Stimulated activated CD8-positive, alpha-beta memory T cell treated with anti-CD3 and anti-CD28 coated beads, Interleukin-15, amount 100 ng/mL, for 48 hours (primary cell): ENCODE measurements around the gene C4orf54.

Experiments
- DNase-seq, 2 donors: peaks; one replicate each; pipeline ENCODE4 v3.0.0-alpha.2; 2020; ENCODE audit warnings: low read depth in 2 of 2

The C4orf54 gene

DNA sequence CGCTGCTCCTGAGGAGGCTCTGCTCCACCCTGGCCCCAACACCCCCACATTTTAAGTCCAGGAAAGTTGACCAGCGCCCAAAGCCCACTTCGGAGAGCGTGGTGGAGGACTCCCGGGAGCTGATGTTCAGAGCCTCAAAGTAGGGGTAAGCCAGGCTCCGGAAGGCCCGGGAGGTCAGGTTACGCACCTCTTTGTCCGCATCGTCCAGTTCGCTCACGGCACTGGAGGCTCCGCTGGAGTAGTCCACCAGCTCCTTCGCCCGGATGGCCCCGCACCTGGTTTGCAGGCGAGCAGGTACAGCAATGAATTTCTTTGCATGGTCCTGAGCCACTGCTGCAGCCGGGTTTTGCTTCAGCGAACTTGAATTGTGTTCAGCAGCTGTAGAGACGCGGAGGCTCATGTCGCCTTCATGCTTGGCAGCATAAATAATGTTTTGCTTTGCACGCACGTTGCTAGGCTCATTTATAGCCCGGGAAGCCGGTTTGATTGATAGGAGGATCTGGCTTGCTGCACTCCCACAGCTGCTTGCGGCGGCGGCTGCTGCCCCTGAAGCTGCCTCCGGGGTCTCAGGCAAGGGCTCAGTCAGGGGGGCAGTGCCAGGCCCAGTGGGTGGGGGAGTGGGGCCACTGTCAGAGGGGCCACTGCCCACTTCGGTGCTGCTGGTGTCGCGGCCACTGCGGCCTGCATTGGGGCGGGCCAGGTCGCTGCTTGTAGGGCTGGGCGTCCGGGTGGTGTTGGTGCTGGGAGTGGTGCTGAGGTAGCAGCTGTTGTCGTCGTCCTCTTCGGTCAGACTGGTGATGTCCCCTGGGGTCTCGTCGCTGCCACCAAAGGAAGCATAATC lies 4.8 kb downstream of the C4orf54 start:
- no peak for DNase-seq

- no peak for DNase-seq
These were observed 5.7 kb downstream of the C4orf54 start for GRCh38 chr4:99651811-99652485.

- no peak for DNase-seq
These were observed 6.4 kb downstream of the C4orf54 start for GRCh38 chr4:99651016-99651769.

DNA sequence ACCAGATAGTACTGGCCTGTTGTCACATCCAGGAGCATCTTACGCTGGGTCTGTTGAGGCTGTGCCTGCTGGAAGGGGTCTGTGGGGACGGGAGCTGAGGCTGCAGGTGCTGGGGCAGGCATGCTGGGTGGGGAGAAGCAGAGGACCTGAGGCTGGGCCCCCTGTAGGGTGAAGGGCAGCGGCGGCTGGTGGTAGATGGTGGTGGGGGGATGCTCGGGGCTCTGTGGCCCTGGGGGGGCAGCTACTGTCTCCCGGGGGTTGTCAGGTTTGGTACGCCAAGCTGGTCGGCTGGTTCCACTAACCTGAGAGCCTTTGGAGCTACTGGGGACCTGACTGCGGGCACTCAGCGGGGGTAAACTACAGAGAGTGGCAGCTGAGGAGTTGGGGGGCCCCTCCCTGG lies 7.8 kb downstream of the C4orf54 start:
- DNase-seq, result no peak

DNA sequence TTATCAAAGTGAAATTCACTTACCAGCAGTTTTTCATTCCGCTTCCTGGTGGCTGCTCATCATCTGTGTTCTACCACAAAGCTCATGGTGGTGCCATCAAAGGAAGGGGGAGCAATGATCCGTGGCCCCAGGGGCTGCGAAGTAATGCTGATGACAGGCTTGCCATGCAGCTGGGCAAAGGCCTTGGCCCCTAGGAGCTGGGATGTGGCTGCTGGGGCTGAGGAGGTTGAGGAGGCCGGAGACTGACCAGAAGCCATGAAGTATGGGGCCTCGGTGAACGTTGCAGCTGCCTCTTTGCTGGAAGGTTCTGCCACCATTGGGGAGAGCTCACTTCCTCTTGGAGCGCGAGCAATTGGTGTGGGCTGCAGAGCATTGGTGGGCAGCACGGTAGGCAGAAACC lies 8.4 kb downstream of the C4orf54 start:
- no peak for DNase-seq

DNA sequence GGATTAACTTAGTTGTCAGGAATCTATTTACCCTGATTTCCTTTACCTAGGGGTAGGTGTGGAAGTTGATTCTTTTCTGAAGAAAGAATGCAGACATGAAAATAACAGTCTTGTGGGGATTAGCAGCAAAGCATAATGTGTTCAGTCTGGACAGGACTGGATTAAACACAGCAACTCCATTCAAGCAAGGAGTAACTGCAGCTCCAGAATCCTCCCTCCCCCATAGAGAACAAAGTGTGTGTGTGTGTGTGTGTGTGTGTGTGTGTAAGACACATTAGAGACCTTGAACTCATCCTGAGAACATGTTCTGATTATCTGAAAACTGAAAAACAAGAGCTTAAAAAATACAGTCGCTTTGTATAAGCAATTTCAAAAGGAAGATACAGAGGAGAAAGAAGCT lies 9.3 kb downstream of the C4orf54 start:
- DNase-seq, result no peak

GRCh38 chr4:99647071-99647470 lies 10.6 kb downstream of the C4orf54 start:
- DNase-seq, result no peak

DNA sequence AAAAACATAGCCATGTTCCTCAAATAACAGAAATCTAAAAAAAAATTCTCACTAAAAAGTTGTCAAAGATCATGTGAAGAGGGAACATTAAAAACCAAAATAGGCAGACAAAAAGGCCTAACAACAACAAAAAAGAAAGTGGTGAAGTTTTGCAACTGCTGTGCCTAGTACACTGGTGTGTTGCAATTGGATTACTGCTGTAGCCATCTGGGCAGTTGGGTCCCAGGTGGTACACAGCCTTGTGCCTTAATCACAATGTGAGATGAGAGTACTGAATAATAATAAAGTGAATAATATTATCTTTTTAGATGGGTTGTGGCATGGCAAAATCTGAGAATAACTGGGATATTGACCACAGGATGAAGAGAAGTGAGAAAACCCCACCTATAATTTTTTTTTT lies 12.0 kb downstream of the C4orf54 start:
- DNase-seq, result no peak

GRCh38 chr4:99645036-99645435 lies 12.6 kb downstream of the C4orf54 start:
- no peak for DNase-seq

GRCh38 chr4:99644453-99644852 lies 13.2 kb downstream of the C4orf54 start:
- DNase-seq, result no peak

DNA sequence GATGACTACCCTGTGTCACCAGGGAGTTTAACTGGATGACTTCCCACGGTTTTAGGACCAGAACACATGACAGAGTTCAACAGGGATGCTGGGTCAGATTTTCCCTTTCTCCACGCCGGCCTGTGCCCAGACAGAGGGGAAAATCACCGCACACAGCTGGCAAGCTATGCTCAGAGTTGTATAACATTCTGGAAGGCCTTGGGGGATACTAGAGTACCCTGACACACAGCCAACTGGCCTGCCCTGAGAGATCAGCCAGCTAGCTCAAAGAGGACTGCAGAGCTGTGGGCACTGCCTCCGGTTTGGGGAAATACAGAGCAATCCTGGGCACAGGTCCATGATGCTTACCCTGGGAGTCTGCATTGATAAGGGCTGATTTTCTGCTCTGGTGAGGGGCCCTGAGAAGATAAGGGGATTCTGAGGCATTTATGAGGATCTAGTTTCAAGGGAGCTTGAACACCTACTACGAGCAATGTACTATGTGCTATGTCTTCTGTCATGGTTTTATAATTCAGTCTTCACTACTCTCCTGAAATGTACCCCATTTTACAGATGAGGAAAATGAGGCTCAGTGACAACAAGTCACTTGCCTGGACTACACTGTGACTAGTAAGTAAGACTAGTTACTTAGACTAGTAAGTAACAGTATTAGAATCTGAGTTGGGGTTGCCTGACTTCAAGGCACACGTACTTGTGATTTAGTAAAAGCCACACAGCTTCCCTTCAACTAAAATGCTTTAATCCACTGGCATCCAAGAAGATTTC lies 14.7 kb downstream of the C4orf54 start:
- DNase-seq, result no peak

GRCh38 chr4:99640676-99641075 lies 17.0 kb downstream of the C4orf54 start:
- no peak for DNase-seq

DNA sequence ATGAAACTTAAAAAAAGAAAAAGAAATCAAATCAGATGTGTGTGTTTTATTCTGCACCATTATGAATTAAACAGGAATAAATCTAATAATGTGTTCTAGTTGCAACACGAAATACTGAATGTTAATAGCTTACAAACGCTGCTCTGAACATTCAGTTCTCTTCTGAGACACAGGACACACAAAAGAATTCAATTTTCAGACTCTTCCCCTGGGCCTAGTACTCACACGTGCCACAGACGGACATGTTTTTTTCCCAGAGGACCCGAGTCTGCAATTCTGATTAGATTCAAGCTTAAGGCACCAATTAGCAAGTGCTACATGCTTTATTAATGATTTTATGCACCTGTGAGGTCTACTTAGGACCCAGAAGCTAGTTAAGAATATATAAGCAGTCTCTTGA lies 20.5 kb downstream of the C4orf54 start:
- no peak for DNase-seq

DNA sequence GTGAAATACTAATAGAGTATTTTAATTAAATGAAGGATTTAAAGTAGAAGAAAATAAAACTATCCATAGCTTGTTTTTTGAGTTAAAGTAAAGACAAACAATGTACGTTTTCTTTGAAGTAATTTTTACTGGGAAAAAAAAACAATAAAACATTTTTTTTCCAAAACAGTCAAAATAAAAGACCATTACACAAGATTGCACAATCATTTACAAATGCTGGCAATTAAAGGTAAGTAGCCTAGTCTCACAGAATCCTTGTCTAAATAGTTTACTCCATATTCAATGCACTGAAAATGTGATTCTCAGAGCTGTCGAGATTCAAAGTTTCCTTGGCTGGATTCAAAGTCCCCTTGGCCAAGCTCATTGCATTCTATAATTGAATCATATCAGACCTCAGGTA lies 21.2 kb downstream of the C4orf54 start:
- DNase-seq, result no peak

DNA sequence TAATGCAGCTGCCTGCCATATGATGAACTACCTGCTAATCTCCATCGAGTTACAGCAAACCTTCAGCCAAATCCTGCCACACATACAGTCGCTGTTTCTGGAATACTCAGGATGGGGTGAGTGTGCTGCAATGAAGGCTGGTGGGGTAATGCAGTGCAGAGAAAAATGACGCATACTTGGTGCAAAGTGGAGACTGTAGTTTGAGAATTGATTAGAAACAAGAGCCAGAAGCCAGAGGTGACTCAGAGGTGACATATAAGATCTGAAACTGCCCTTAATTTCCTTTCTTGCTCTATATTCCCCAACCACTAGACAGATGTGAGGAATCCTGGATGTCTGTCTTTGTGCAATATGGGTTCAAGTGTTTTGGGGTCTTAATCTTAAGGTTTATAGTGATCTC lies 22.0 kb downstream of the C4orf54 start:
- DNase-seq, result no peak

- no peak for DNase-seq
These were observed 22.8 kb downstream of the C4orf54 start for GRCh38 chr4:99634742-99635360.

DNA sequence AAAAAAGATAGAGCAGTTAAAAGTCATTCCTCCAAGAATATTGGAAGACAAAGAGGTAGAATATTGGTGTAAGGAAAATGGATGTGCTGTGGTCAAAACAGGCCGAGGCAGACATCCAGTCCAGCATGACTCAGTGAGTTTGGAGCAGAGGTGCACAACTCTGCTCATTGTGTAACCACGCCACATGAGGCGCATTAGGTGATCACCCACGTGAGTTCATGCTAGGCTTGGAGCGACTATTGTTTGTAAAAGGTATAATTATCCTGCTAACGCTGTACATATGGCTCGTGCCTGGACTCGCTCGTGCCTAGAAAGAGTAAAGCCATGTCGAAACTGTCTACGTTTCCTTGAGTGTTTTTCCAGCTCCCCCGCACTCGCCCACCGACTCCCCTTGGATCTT lies 23.9 kb downstream of the C4orf54 start:
- no peak for DNase-seq

DNA sequence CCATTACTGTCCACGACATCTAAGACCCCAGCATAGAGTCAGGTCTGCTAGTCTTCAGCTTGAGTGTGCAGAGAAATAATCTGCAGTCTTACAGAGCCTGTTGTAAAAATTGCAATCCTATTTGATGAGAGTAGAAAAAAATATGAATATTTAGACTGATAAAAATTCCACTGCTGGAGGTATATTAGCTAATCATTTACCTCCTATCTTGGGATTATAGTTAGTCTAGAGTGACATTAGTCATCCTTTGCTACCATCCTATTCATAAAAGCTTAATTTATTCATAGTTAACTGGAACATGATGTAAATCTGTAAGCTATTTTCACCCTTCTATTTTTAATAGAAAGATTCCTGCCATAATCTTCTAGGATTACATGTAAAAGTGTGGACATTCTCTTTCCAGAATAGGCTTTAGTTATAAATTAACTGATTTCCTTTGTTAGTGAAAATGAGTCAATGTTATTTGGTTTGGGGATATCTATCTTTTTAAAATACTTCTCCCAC lies 26.7 kb downstream of the C4orf54 start:
- DNase-seq, result no peak

GRCh38 chr4:99629962-99630554 lies 27.6 kb downstream of the C4orf54 start:
- no peak for DNase-seq

DNA sequence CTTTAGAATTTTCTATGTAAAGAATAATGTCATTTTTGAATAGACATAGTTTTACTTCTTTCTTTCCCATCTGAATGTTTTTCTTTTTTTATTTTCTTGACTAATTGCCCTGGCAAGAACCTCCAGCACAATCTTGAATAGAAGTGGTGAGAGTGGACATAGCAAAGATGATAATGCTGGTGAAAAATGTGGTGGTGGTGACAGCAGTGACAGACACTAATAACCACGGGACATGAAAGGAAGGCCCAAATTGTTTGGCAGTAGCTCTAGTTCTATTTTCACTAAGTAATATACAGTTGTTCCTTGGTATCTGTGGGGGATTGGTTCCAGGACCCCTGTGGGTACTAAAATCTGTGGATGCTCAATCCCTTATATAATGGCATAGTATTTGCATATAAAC lies 29.6 kb downstream of the C4orf54 start:
- no peak for DNase-seq

- no peak for DNase-seq
These were observed 32.3 kb downstream of the C4orf54 start for GRCh38 chr4:99625369-99625768.
